H1 (cell line): ENCODE results near the gene AKR1C8. TPM values are rescaled to one million over a fixed set of nuclear protein-coding genes. Genes with fewer than 3 reads are reported as not detected.

ENCODE experiments used
- ASH2L ChIP-seq: fragments of 200-600, 300-600 bp; sonication (generic); IDR thresholded peaks from one replicate; pipeline ENCODE4 v1.7.1; 2017; ENCODE audit warnings: low read length
- CHD7 ChIP-seq: fragments of 300-600 bp; sonication (generic); IDR thresholded peaks from 2 replicates; pipeline ENCODE4 v1.7.1; 2012; ENCODE audit warnings: low read length, moderate library complexity, mild to moderate bottlenecking, inconsistent platforms; ENCODE audit not compliant: insufficient replicate concordance
- CTBP2 ChIP-seq: IDR thresholded peaks from 2 replicates; pipeline ENCODE4 v1.7.0; 2011; ENCODE audit warnings: borderline replicate concordance, mild to moderate bottlenecking, moderate library complexity, mixed read lengths, low read length; ENCODE audit not compliant: insufficient read depth, insufficient read length
- EGR1 ChIP-seq: IDR thresholded peaks from 2 replicates; pipeline ENCODE4 v1.6.1; 2011; ENCODE audit warnings: low read depth, low read length, borderline replicate concordance
- JUND ChIP-seq: IDR thresholded peaks from 2 replicates; pipeline ENCODE4 v1.6.1; 2011; ENCODE audit warnings: mild to moderate bottlenecking, improper control_type of control experiment, low read length
- PHF8 ChIP-seq: fragments of 200-600 bp; sonication (generic); conservative IDR thresholded peaks from 2 replicates; pipeline ENCODE4 v1.7.1; 2012; ENCODE audit warnings: low read depth, mild to moderate bottlenecking, inconsistent platforms, low read length, moderate library complexity
- TAF7 ChIP-seq: optimal IDR thresholded peaks from 2 replicates; pipeline ENCODE3; 2011; ENCODE audit warnings: low read depth, mild to moderate bottlenecking, inconsistent platforms, low read length, moderate library complexity, borderline replicate concordance
- TEAD4 ChIP-seq: IDR thresholded peaks from 2 replicates; pipeline ENCODE4 v1.6.1; 2012; ENCODE audit warnings: low read depth, low read length, inconsistent platforms, mixed read lengths
- polyA plus RNA-seq, 7 experiments: library from polyadenylated mRNA; depleted of rRNA in 3 of 7; stranded (reverse) in 5 of 7; unstranded in 2 of 7; fragments of >200 nt in 5 of 7; fragments of 200-250 nt in 2 of 7; gene quantifications; 1 replicate in 5 of 7; 2 replicates in 1 of 7; 4 replicates in 1 of 7; pipeline versions ENCODE4 v1.2.1 to v1.2.3, GENCODE V29; 2011 to 2013; ENCODE audit warnings: missing spikeins in 2 of 7, mixed read lengths in 2 of 7
- total RNA-seq: library from RNA; stranded (reverse); fragmentation: NEBNext Ultra II Directional; extraction: Animal tissue kit (Norgen Biotek cat#: 25700); gene quantifications from 2 replicates; pipeline ENCODE4 v1.2.1, GENCODE V29; 2021
- TF ChIP-seq, protein P1 (sequence below), 3 experiments: IDR thresholded peaks; 1 replicate in 2 of 3; 2 replicates in 1 of 3; pipeline versions ENCODE4 v1.5.1 to v1.6.1; 2011; ENCODE audit warnings: low read length in 3 of 3, mild to moderate bottlenecking in 3 of 3, inconsistent platforms in 2 of 3, low read depth in 1 of 3, moderate library complexity in 1 of 3; ENCODE audit not compliant: insufficient read depth in 1 of 3; ENCODE audit errors: control extremely low read depth in 1 of 3

AKR1C8 gene
- total and polyA plus RNA-seq, 2 of the 8 experiments (the other 6 are each of a cell fraction or from before 2014, with no cell fraction given) = not detected

- TF ChIP-seq CHD7 = no peak
- TF ChIP-seq PHF8 = no peak
- TF ChIP-seq, protein P1, sequence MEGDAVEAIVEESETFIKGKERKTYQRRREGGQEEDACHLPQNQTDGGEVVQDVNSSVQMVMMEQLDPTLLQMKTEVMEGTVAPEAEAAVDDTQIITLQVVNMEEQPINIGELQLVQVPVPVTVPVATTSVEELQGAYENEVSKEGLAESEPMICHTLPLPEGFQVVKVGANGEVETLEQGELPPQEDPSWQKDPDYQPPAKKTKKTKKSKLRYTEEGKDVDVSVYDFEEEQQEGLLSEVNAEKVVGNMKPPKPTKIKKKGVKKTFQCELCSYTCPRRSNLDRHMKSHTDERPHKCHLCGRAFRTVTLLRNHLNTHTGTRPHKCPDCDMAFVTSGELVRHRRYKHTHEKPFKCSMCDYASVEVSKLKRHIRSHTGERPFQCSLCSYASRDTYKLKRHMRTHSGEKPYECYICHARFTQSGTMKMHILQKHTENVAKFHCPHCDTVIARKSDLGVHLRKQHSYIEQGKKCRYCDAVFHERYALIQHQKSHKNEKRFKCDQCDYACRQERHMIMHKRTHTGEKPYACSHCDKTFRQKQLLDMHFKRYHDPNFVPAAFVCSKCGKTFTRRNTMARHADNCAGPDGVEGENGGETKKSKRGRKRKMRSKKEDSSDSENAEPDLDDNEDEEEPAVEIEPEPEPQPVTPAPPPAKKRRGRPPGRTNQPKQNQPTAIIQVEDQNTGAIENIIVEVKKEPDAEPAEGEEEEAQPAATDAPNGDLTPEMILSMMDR (IDR thresholded peaks at IDR 0.05; ENCODE audit: control extremely low read depth in 1 of 3, insufficient read depth in 1 of 3, low read depth in 1 of 3, low read length in 3 of 3) = no peak
- no peak for TF ChIP-seq CTBP2
- TF ChIP-seq ASH2L = no peak
- TF ChIP-seq EGR1 = no peak
- TF ChIP-seq TAF7 = no peak
- TF ChIP-seq JUND = no peak
- no peak for TF ChIP-seq TEAD4
Measured at GRCh38 chr10:5196702-5197113, 11.8 kb upstream of the AKR1C8 start, which contains the start of gene AKR1C4 (continued).
